Testis (tissue), 2 donors: ENCODE measurements around the gene NFIB.

Experiments
- CTCF ChIP-seq, 3 experiments: fragments of 450-650 bp in 2 of 3; fragments of 200-600 bp in 1 of 3; sonication (generic) in 1 of 3; IDR thresholded peaks; one replicate each; pipeline ENCODE4 v1.5.1; 2016 to 2019; ENCODE audit warnings: antibody characterized with exemption in 3 of 3, mild to moderate bottlenecking in 2 of 3, moderate library complexity in 1 of 3
- POLR2A ChIP-seq: fragments of 450-650 bp; IDR thresholded peaks from one replicate; pipeline ENCODE4 v1.6.1; 2017; ENCODE audit warnings: antibody characterized with exemption, mild to moderate bottlenecking, moderate library complexity

- no peak for TF ChIP-seq POLR2A
- no peak for TF ChIP-seq CTCF (IDR thresholded peaks at IDR 0.05)
These were observed 31.0 kb upstream of the NFIB start for GRCh38 chr9:14344941-14345353.
